PC-9 (cell line): ENCODE measurements around the gene WBP4. TPM values are rescaled to one million over a fixed set of nuclear protein-coding genes. Genes with fewer than 3 reads are reported as not detected.
A peak's percentile ranks its signal among the peaks of the same experiment; 100 is the strongest.
"Not testable (repeated sequence)": the region's sequence is repeated elsewhere in the genome, so short reads cannot be mapped to it uniquely, and the experiment has no call there.

Experiments
- BruUV-seq: library from RNA; stranded (reverse); fragments of 400-500 nt; replicated peaks from 2 replicates; lab custom pipeline; 2021; lab: Mats Ljungman, UMichigan
- CTCF ChIA-PET: fragments of 300-600 bp; sonication (Branson Sonifier 250); formaldehyde crosslinking; loops from one replicate; lab custom pipeline; 2022; ENCODE audit warnings: antibody characterized with exemption; lab: Charles Lee
- POLR2A ChIA-PET: fragments of 300-600 bp; sonication (Branson Sonifier 250); formaldehyde crosslinking; loops from one replicate; lab custom pipeline; 2022; ENCODE audit warnings: antibody characterized with exemption; ENCODE audit not compliant: unreplicated experiment; lab: Charles Lee
- DNase-seq, 2 experiments: peaks; one replicate each; pipeline versions ENCODE4 v3.0.0 to v3.0.0-alpha.2; 2015 to 2022; ENCODE audit warnings: mixed read lengths in 1 of 2
- H2AFZ ChIP-seq: fragments of 200-600 bp; sonication (generic); 2 replicates; pipeline ENCODE4 v1.8.1; 2017; ENCODE audit warnings: antibody characterized with exemption
- H3F3A ChIP-seq: fragments of 200-600 bp; sonication (generic); 2 replicates; pipeline ENCODE4 v1.8.1; 2017; ENCODE audit warnings: antibody characterized with exemption, mild to moderate bottlenecking, low read depth; ENCODE audit not compliant: insufficient read depth
- H3K27ac ChIP-seq: fragments of 200-600 bp; sonication (generic); 2 replicates; pipeline ENCODE4 v1.6.1; 2016; ENCODE audit warnings: mixed run types
- H3K27me3 ChIP-seq: fragments of 200-600 bp; sonication (generic); 2 replicates; pipeline ENCODE4 v1.6.1; 2016; ENCODE audit warnings: low read depth, mixed run types; ENCODE audit not compliant: insufficient read depth
- H3K36me3 ChIP-seq: fragments of 200-600 bp; sonication (generic); 2 replicates; pipeline ENCODE4 v1.6.1; 2016; ENCODE audit warnings: low read depth, mixed run types
- H3K4me1 ChIP-seq: fragments of 200-600 bp; sonication (generic); replicated peaks from 2 replicates; pipeline ENCODE4 v1.6.1; 2016; ENCODE audit warnings: mixed run types; ENCODE audit not compliant: insufficient read depth
- H3K4me2 ChIP-seq: fragments of 200-600 bp; sonication (generic); 2 replicates; pipeline ENCODE4 v1.6.1; 2017; ENCODE audit warnings: mixed run types
- H3K4me3 ChIP-seq: fragments of 200-600 bp; sonication (generic); 2 replicates; pipeline ENCODE4 v1.6.1; 2016; ENCODE audit warnings: mixed run types
- H3K79me2 ChIP-seq: fragments of 200-600 bp; sonication (generic); 2 replicates; pipeline ENCODE4 v1.6.1; 2017; ENCODE audit warnings: low read depth, mixed run types
- H3K9me2 ChIP-seq: fragments of 200-600 bp; sonication (generic); 2 replicates; pipeline ENCODE4 v1.8.1; 2017; ENCODE audit warnings: mild to moderate bottlenecking; ENCODE audit not compliant: insufficient read depth
- H3K9me3 ChIP-seq: fragments of 200-600 bp; sonication (generic); 2 replicates; pipeline ENCODE4 v1.8.1; 2016; ENCODE audit warnings: low read depth; ENCODE audit not compliant: insufficient read depth
- H4K20me1 ChIP-seq: fragments of 200-600 bp; sonication (generic); 2 replicates; pipeline ENCODE4 v1.8.1; 2017; ENCODE audit not compliant: insufficient read depth
- EZH2 ChIP-seq: fragments of 200-600 bp; sonication (generic); IDR thresholded peaks from 2 replicates; pipeline ENCODE4 v1.8.0; 2017; ENCODE audit warnings: antibody characterized with exemption, low read depth
- intact Hi-C: fragments of 100-400 bp; cut with micrococcal nuclease; formaldehyde crosslinking; loops from one replicate; pipeline ENCODE4 v1.10.0; 2022; ENCODE audit not compliant: unreplicated experiment
- total RNA-seq: library from RNA; stranded (reverse); gene quantifications from 2 replicates; pipeline ENCODE4 v1.2.3, GENCODE V29; 2021
- TF ChIP-seq, protein P1 (sequence below): fragments of 200-600 bp; sonication (generic); conservative IDR thresholded peaks from 2 replicates; pipeline ENCODE4 v1.6.1; 2017; ENCODE audit warnings: mixed run types, antibody characterized with exemption, mild to moderate bottlenecking, moderate library complexity

Gene WBP4
- total RNA-seq, 1 experiment from 2014 or later: 6.3 TPM

DNA sequence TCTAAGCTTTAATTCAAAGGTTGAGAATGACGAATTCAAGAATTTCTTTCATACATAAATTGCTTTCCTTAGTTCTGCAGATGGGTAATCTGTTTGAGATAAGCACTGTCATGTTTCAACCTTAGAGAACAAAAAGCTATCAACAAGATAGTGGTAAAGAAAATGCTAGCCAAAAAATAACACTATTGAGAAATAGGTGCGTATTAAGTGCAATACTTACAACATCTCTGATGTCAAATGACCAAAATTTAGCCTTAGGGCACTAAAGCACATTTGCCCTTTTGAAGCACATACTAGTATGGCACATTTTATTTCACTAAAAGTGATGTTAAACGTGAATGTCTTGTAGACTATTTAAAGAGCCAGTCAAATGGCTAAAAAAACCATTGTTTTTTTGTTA lies 66.4 kb downstream of the WBP4 start:
- DNase-seq: no peak
- H3K4me2 ChIP-seq: no peak overlapping the region
- H3K79me2 ChIP-seq: peaks cover 25% of the 10 kb centered on the region
- ChIA-PET POLR2A (interaction anchor here (0.6 kb wide), 1 partner anchor 136 kb away, joined by 8 read pairs; the partner anchor contains the start of gene MTRF1), CTCF (interaction anchor here (0.5 kb wide), 1 partner anchor 58 kb away, joined by 5 read pairs; no protein-coding TSS in a partner anchor)
- no peaks in the 10 kb centered on the region for H3K36me3 ChIP-seq
- no TSS peak for BruUV-seq
- H3K4me3 ChIP-seq: no peak overlapping the region
- H3K4me1 ChIP-seq: peaks cover 6% of the 10 kb centered on the region
- H3K27me3 ChIP-seq: no peaks in the 10 kb centered on the region
- H4K20me1 ChIP-seq: no peaks in the 10 kb centered on the region
- H3K9me3 ChIP-seq: no peaks in the 10 kb centered on the region
- no peak overlapping the region for H2AFZ ChIP-seq
- no peak for TF ChIP-seq EZH2
- TF ChIP-seq, protein P1, sequence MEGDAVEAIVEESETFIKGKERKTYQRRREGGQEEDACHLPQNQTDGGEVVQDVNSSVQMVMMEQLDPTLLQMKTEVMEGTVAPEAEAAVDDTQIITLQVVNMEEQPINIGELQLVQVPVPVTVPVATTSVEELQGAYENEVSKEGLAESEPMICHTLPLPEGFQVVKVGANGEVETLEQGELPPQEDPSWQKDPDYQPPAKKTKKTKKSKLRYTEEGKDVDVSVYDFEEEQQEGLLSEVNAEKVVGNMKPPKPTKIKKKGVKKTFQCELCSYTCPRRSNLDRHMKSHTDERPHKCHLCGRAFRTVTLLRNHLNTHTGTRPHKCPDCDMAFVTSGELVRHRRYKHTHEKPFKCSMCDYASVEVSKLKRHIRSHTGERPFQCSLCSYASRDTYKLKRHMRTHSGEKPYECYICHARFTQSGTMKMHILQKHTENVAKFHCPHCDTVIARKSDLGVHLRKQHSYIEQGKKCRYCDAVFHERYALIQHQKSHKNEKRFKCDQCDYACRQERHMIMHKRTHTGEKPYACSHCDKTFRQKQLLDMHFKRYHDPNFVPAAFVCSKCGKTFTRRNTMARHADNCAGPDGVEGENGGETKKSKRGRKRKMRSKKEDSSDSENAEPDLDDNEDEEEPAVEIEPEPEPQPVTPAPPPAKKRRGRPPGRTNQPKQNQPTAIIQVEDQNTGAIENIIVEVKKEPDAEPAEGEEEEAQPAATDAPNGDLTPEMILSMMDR: no peak
- no peaks in the 10 kb centered on the region for H3F3A ChIP-seq
- no peaks in the 10 kb centered on the region for H3K9me2 ChIP-seq
- H3K27ac ChIP-seq: no peak overlapping the region
- intact Hi-C loops: no loop called here

DNA sequence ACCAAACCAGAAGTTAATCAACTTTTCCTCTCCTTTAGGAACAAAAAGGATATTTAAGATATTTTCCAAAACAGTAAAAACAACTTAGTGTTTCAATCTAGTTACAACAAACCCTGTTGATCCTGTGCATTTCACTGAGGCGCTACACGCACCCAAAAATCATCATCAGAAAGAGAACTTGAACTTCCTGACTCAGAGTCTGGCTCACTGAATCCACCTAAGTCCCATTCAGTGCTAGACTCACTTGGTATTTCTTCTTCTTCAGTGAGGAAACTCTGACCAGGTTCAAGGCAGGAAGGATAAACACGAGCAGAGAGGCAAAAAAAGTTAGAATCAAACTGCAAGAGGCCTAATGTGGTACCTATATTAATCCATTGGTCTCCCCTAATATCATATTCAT lies 69.0 kb downstream of the WBP4 start:
- CTCF ChIA-PET: no interaction called here
- peaks cover 37% of the 10 kb centered on the region for H3K79me2 ChIP-seq

DNA sequence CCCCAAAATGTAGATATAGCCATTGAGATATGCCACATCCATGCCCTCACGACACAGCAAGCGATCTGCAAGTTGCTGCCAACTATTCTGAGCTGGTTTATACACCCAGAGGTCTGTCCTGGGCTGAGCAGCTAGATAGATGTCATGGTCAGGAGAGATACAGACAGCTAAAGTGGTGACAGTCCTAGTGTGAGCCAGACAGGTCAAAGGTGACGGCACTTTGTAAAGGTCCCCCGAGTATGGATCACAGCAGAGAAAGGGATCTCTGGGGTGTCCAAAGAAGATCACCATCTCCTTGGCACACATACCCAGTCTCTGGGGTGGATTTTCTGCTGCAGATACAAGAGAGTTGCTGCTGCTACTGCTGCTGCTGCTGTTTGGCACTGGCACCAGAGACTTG lies 69.9 kb downstream of the WBP4 start:
- H3K4me3 ChIP-seq, H3K4me1 ChIP-seq, H3K27ac ChIP-seq, H2AFZ ChIP-seq, H3F3A ChIP-seq, H3K9me3 ChIP-seq, CTCF ChIA-PET, DNase-seq, H4K20me1 ChIP-seq, H3K27me3 ChIP-seq, BruUV-seq, H3K9me2 ChIP-seq, intact Hi-C loops, POLR2A ChIA-PET, H3K36me3 ChIP-seq: not testable (repeated sequence)
- peak overlapping the region; percentile 48 for H3K4me2 ChIP-seq
- peaks cover 37% of the 10 kb centered on the region for H3K79me2 ChIP-seq

More for the DNA sequence above, 69.0 kb downstream of the WBP4 start:
- DNase-seq: no peak
- no peaks in the 10 kb centered on the region for H3K36me3 ChIP-seq
- H3K4me1 ChIP-seq: peaks cover 6% of the 10 kb centered on the region
- no peaks in the 10 kb centered on the region for H3F3A ChIP-seq
- H4K20me1 ChIP-seq: no peaks in the 10 kb centered on the region
- TF ChIP-seq EZH2: no peak
- TF ChIP-seq, protein P1: no peak
- no peaks in the 10 kb centered on the region for H3K27me3 ChIP-seq
- no peak overlapping the region for H3K27ac ChIP-seq
- intact Hi-C loops: no loop called here
- H2AFZ ChIP-seq: no peak overlapping the region
- BruUV-seq: no TSS peak
- H3K4me2 ChIP-seq: peak overlapping the region; percentile 48
- no peaks in the 10 kb centered on the region for H3K9me3 ChIP-seq
- H3K4me3 ChIP-seq: no peak overlapping the region
- POLR2A ChIA-PET: no interaction called here
- no peaks in the 10 kb centered on the region for H3K9me2 ChIP-seq

DNA sequence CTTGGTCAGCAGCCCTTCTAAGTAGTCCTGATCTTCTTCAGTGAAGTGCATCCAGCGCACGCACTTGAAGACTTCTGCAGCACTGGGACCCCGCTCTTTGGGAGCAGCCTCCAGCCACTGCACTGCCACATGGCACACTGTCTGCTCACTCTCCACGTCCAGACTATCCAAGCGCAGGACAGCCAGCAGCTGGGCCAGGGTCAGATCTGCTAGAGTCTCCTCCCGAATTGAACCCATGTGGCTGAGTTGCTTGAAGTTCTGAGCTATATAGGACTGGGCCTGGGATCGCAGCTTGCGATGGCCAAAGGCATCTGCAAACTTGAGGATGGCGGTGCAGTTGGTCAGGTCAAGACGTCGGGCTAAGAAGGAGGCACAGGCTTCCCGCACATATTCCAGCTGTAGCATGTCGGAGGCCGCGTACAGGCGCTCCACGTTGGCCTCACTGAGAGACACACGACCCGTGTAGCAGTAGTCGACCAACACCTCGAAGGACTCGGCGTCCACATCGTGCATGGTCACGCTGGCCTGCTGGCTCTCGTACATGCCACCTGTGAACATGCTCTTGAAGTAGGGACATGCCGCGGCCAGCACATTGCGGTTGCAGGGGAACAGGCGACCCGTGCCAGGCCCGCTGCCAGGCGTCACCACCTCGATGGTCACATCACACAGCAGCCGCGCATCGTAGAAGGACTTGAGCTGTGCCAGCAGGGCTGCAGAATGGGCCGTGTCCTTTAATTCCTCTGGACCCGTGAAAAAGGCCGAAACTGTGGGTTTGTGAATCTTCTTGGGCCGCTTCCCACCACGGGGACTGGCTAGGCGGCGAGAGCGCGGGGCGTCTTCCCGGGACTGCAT lies 70.6 kb downstream of the WBP4 start:
- H3K9me3 ChIP-seq, DNase-seq, H3K36me3 ChIP-seq, H4K20me1 ChIP-seq, H3K4me1 ChIP-seq, POLR2A ChIA-PET, H3K27me3 ChIP-seq, H3K9me2 ChIP-seq, H3K27ac ChIP-seq, CTCF ChIA-PET, H3F3A ChIP-seq: not testable (repeated sequence)
- Histone ChIP-seq H3K4me2 (peak overlapping the region; percentile 80), H2AFZ (peak overlapping the region; percentile 75), H3K4me3 (peak overlapping the region; percentile 59), H3K79me2 (peaks cover 37% of the 10 kb centered on the region)
- intact Hi-C loops: loop anchor here (1.0 kb wide), 2 partner anchors 62 to 71 kb away; partner anchors contain the start of genes KBTBD7 and WBP4
- TSS peak; percentile 47 for BruUV-seq
